Activated effector memory CD4-positive, alpha-beta T cell treated with anti-CD3 and anti-CD28 coated beads, Interleukin-2, amount 50 U/mL, for 16 hours (primary cell): ENCODE results near the gene CSAD.

Experiments used
- DNase-seq: peaks from one replicate; pipeline ENCODE4 v3.0.0-alpha.2; 2020

Gene CSAD, protein sequence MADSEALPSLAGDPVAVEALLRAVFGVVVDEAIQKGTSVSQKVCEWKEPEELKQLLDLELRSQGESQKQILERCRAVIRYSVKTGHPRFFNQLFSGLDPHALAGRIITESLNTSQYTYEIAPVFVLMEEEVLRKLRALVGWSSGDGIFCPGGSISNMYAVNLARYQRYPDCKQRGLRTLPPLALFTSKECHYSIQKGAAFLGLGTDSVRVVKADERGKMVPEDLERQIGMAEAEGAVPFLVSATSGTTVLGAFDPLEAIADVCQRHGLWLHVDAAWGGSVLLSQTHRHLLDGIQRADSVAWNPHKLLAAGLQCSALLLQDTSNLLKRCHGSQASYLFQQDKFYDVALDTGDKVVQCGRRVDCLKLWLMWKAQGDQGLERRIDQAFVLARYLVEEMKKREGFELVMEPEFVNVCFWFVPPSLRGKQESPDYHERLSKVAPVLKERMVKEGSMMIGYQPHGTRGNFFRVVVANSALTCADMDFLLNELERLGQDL

DNA sequence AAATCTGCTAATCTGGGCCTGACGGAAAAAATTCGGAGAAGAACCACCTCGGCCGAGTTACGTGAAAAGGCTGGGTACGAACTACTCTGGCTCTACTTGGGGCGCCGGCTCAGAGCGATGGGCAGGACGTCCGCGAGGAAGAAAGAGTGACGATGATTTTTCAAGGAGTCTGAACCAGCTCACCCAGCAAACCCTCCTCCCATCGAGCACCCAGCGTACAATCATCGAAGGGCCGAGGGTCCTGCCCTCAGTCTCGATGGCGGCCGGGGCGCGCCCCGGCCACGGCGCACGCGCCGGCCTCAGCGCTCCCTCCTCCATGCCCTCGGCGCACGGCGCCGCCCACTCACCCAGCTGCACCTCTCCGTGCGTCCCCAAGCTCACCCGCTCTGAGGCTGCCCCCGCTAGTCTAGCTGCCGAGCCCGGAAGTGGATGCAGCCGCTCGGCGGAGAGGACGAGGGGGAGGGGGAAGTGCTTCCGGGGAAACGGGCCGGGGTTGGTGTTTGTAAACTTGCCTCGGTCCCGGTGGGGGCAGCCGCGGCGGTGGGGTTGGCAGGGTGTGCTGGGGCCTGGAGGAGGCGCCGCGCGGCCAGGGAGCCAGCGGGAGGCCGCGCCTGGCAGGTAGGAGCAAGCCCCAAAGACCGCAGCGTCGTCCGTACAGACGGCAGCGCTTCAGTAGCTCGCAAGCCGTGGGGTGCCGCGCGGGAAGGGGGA, at the start of gene CSAD, which contains the start of gene ZNF740:
TSS of gene CSAD (minus strand) at position 706 of the 711 bp plus-strand sequence. CDS start 7,455 bp downstream, outside the sequence.
TSS of gene ZNF740 (plus strand) at position 503 of the 711 bp plus-strand sequence. CDS start 1,262 bp downstream, outside the sequence.
- DNase-seq, result peak; percentile 99

DNA sequence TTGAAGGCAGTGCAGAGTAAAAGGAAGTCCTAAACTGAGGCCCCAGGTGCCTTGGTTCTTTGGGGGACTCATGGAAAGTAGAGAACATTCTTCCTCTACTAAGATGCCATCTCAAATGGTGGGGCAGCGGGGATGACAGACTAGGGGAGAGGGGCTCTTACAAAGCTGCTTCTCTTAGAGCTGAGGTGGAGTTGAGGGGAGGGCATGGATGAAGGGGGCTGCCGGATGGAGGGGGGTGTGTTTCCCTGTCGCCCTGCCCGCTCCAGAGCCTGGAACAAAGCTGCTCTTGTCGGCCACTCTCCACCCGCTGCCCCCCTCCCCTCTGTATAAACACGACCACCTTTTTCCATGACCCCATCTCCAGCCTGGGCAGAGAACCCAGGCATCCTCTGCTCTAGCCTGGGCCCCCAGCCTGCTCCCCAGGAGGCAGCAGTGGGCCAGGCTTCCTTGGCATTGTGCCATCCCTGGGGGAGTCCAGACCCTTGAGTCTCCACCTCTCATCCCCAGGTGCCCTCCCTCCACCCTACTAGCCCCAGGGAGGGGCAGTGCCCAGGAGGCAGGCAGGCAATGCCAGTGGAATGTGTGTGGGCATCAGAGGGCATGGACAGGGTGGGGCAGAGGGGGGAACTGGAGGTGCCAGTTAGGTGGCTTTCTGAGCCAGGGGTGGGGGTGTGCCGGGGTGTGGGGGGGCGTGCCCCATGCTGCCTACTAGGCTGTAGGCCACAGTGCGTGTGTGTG, 49.6 kb upstream of the CSAD start:
- no peak for DNase-seq

DNA sequence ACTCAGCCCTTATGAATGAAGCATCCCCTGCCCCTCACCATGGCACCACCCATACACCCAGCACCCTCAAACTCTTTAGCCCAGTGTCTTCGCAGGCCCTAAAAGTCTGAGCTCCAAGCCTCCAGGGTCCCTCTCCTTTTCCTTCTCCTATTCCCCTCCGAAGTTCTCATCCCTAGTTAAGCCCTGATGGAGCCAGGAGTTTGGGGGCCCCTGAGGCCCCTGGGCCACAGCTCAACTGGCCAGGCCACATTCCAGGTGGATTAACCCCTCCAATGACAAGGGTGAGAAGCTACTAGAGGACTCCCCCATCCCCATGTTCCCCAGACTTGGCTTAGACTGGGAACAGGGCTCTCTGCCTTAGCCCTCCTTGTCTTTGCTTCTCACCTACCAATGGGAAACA, 48.7 kb upstream of the CSAD start:
- no peak for DNase-seq

DNA sequence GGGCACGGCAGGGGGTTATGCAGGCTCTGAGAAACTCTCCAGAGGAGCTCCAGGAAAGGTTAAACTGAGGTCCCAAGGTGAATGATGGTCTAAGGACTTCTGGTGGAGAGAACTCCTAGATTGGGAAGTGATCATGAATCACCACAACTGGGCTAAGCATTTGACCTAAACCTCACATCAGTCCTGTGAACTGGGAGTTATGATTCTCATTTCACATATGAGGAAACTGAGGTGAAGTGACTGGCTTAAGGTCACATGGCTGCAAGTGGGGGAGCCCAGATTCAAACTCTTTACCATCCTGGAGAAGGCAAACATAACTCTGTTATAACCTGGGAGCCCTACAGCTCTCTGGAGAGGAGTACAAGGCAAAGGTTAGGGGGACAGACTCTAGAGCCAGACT, 47.1 kb upstream of the CSAD start:
- DNase-seq, result no peak

DNA sequence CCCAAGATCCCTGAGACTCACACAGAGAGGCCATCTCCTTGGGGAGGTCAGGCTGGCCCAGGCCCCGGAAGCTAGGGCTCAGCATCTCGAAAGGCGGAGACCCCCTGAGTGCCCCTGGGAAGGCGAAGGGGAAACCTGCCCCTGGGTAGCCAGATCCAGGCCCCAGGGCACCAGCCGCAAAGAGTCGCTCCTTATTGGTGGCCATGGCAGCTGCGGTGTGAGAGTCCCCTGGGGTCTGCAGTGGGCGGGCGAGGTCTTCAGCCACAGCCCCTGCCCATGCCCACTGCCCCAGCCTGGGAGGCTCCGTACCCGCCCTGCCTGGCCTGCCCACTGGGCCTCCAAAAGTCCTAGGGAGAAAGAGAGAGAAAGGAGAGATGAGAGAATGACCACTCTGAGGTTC, 46.6 kb upstream of the CSAD start:
- no peak for DNase-seq

DNA sequence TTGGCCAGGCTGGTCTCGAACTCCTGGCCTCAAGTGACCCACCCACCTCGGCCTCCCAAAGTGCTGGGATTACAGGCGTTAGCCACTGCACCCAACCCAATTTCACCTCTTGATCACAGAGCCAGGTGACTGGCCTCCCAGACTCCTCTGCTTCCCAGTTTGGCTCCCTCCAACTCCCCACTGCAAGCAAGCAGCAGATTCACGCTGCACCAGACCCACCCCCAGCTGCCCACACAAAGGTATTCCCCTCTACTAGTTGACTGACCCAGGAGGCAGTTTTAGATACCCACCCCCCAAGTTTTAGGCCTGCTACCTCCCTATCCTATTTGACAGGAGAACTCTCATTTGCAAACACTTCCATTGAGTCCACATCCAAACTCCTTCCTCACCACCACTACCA, 46.1 kb upstream of the CSAD start:
- DNase-seq, result no peak

DNA sequence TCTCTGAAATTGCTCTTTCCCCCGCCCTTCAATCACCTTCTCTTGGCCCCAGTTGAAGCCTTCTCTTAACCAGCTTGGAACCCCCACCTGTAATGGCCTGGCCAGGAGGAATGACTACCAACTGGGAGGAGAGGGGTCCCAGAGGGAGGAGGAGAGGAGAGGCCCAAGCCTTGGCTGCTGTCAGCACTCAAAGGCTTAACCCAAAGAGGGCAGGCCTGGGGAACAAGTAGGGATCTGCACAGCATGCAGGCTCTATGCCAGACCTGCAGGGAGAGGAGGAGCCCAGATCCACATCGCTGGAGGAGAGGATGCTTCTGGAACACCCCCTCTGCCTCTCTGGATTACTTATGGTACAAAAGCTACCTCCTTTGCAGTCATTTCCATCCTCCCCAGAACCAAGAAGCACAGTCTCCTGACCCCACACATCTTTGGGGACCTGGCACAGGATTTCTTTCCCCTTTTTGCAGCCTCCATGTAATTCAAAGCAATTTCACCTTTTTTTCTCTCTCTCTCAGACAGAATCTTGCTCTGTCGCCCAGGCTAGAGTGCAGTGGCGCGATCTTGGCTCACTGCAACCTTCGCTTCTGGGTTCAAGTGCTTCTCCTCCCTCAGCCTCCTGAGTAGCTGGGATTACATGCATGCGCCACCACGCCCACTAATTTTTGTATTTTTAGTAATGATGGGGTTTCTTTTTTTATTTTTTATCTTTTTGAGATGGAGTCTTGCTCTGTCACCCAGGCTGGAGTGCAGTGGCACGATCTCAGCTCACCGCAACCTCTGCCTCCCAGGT, 45.1 kb upstream of the CSAD start:
- DNase-seq, result no peak

DNA sequence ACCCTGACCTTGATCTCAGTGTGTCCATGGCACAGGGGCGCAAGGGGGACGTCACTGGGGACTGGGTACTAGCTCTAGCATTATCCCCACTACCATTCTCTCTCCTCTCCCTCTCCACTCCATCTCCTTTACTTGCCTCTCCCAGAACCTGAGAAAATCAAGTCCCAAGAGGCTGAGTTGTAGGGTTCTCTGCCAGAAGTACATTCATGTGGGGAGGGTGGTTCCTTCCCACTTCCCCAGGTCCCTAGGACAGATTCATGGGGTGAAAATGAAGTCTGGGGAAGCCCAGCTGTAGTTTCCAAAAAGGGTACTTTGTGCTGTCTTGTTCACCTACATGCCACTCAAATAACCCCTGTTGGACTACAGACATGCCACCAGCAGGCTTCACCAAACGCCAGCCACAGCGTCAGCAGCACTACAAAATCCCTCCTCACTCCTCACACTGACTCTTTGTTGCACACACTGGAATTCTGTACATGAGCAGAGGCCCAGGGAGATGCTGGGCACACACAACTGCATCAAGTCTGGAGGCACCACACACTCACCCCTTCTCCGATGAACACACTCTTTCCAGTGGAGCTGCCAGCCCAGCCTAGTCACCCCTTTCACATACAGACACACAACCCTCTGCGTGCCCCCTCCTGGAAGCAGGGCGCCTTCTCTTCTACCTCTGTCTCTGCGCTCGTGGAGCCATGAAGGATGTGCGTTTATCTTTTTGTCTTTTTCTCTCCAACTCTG, 44.3 kb upstream of the CSAD start:
- no peak for DNase-seq

DNA sequence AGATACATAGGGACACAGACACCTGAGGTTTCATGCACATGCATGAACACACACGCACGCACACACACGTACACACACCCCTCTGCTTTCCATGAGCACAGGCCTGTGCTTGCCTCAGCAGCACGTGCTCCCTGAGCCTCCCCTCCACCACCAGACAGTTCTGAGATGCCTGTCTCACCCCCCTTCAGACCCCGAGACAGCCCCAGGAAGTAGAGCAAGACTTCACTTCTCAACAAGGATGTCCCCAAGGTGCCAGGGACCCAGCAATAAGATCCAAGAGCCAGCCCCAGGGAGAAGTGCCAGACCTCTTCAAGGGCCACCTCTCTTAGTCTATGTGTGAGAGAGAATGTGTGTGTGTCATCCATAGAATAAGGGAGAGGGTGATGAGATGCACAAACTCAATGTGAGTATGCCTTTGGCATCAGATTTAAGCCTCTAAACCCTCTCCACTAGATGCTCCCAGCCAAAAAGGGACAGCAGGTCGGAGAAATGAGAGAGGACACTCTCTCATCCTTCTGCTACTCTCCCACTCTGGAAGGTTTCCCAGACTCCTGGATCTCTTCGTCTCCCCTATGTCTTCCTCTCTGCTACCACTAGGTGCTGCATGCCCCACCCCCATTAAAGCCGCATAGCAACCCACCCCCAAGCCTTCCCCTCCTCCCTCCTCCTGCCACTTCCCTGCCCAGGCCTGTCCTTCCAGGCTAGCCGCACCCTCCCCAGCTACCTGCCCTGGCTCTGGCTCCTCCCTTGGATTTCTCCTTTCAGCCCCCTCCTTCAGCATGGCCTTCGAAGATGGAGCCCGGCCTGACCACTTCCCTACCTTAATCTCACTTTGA, 43.6 kb upstream of the CSAD start:
- DNase-seq, result no peak

DNA sequence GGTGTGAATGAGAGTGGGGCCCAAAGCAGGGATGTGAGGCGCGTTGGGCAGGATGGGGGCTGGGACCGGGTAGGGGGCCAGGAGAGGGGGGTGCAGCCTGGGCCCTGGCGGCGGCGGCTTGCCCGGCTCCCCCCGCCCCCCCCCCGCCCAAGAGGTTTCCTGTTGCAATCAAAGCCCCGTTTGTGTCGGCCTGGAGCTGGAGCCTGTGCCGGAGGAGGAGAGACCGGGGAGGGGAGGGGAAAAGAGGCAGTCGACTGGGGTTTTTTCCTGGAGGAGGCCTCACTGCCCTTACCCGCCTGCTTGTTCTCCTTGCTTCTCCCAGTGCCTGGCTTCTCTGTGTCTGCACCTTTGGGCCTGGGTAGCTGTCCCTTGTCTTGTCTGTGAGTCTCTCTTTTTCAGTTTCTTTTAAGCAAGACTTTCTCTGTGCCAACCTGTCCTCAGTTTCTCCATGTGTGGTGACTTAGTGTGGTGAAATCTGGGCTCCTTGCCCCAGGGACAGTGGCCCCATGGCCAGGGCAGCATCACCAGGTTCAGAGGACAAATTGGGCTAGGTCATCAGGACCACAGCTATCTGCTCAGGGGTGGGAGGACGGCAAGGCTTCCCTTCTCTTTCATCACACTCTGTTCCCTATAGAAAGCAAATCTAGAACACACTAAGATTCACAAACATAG, 42.8 kb upstream of the CSAD start:
- DNase-seq, result peak; percentile 75

DNA sequence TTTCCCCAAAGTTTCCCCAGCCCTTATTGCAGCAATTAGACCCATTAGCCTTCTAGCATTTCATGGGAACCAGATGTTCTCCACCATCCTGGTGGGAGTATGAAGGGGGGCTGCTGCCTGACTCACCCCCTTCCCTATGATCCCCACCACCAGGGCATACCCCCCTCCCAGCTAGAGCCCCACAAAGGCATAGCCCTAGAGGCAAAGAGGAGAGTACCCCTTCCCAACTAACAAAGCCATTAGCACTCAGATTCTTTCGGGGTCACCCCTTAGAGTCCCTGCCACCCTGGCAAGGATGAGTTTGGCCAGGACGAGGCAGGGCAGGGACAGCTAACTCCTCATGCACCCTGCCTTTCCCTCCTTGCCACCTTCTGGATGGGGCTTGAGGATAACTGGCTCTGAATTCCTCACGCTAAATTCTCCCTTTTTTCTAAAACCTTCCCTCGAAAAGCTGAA, 42.1 kb upstream of the CSAD start:
- DNase-seq, result no peak

DNA sequence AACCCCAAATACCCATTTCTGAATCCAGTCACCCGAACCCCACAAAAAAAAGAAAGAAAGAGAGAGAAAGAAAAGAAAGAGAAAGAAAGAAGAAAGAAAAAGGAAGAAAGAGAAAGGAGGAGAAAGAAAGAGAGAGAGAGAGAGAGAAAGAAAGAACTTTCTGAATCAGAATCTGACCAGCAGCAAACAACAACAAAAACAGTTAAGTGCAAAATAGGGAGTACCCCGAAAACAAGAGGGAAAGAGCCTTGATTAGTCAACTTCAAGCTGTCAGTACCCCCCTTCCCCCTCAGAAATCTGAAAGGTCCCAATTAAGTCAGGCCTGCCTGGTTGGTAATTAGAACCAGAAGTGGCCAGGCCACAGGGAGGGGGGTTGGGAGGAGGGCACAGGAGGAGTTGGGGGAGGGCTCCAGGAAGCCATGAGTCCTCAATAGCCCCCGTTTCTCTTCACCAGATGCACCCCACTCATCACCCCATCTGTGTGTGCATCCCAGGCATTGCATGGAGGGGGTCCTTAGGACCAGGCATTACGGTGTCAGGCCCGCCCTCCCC, 41.5 kb upstream of the CSAD start:
- no peak for DNase-seq

DNA sequence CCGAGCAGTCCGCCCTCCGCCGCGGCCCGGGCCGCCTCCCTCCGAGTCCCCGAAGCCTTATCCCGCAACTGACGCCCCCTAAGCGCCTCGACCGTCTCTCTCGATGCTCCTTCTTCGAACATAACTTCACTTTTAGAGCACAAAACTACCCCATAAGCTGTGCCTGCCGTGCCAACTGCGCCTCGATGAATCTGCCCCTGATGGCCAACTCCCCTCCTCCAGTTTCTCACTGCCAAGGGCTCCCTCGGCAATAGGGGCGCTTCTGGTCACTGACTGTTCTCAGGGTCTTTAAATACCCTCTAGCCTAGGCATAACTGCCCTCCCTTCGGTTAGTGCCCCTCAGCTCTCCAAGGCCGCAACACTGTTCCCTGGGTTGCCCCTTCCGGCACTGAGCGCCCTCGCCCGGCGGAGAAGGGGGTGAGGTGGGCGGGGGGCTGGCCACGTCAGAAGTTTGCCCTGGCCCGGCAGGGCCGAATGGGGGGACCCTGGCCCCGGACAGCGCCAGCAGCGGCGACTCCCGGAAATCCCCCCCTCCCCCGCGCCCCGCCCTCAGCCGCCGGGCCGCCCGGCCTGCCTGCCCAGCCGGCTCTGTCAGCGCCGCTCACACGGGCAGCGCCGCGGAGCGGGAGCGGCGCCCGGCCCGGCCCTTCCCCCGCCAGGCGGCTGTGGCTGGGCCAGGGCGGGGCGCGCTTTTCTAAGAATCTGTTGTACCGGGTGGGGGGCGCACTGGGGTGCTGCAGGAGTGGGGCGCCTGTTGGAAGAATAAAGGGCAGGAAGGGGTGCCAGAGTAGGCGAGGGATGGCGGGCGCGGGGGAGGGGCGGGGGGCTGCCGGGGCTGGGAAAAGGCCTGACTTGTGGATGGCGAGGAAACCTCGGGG, 40.7 kb upstream of the CSAD start:
- peak; percentile 85 for DNase-seq

DNA sequence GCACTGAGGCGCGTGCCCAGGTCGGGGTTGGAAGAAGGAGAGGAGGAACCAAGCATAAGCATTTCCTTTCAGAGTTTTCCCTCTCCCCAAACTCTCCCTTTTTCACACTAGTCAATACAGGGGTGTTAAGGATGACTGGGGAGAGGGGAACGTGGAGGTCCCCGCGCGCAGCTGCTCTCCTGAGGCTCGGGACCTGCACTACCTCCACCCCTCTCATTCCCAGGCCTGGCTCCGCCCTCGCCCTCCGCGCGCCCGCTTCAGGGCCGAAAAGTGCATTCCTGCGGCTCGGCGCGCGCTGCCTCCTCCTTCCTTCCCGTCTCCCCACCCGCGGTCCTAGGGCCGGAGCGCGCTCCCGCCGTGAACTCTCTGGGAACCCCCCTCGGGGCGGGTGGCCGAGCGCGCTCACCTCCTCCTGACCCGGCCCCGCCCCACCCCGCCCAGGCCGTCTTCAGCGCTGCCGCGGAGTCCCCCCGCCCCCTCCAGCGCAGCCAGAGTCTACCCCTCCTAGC, 40.0 kb upstream of the CSAD start:
- peak; percentile 92 for DNase-seq

DNA sequence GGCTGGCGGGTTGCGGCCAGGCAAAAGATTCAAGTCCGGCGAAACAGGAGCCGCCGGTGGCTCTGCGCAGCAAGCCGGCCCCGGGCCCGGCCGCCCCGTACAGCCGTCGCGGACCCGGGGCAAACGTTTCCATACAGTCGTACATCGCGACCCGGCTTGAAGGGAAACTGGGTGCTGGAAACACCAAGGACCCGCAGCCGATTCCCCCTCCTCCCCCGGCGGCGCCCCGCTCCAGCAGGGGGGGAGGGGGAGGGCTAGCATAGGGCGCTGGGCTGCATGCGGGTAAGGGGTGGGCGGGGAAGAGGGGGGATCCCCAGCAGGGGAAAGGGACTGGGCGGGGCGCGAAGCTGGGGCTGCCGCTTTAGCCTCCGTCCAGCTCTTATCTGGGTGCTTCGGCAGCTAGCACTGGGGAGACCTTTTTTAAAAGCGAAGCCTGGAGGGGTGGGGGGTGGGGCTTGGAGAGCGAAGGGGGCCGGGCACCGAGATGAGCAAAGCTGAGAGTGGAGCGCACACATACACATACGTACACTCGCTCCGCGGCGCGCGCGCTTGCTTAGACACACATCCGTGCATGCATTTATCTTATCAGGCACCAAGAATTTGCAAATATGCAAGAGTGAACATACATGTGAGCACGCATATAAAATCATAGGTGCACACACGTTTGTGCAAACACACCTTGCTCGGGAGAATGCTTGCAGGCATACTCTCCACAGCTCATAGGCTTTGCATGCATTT, 39.4 kb upstream of the CSAD start:
- peak; percentile 91 for DNase-seq

DNA sequence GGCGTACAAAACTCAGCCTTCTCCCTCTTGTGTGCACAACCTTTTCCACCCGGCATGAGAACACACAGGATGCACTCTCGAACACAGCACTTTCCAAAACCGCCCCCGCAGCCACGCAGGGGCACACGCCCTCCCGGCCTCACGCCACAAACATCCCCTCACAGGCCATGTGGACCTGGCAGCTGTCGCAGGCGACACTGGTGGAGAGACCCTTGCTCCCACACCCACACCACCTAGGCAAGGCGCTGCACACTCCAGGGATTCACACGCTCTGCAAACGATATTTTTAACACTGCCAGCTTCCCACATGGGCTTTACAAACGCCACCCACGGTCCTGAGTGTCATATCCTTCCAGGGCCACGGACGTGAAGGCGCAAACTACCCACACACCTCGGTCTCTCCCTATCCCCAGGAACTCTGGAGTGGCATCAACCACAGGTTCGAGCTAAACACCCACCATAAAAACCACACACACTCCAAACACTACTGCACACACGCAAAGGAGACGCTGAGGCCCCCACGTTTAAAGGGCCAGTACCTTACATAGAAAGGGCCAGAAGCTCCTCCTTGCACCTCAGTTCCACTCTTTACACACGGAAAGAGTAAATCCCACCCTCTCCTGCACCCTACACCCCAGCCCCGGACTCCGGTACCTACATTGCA, 38.7 kb upstream of the CSAD start:
- peak; percentile 91 for DNase-seq
